Erythroblast (primary cell): ENCODE measurements around the gene NOL4L.

Experiments used
- GATA1 ChIP-seq: IDR thresholded peaks from 2 replicates; pipeline ENCODE4 v1.6.1; 2011; ENCODE audit warnings: low read depth, mild to moderate bottlenecking, control low read depth, low read length, moderate library complexity
- POLR2A ChIP-seq: IDR thresholded peaks from 2 replicates; pipeline ENCODE4 v1.6.1; 2011; ENCODE audit warnings: mild to moderate bottlenecking, low read length

- no peak for TF ChIP-seq POLR2A
- TF ChIP-seq GATA1: no peak
Measured at GRCh38 chr20:32436968-32437367, 148.2 kb downstream of the NOL4L start.
